ENCODE data around the gene SCAP.

SCAP gene

GRCh38 chr3:47418167-47419082 is 57.3 kb downstream of the SCAP start:
- ATAC-seq (ENCODE audit: insufficient read depth, low read depth) (no peak), DNase-seq (no peak)
- Histone ChIP-seq H3K27ac (ENCODE audit: low read length) (no peak overlapping the region), H4K20me1 (ENCODE audit: insufficient read depth, low read length) (peaks cover 18% of the 10 kb centered on the region), H3K4me2 (ENCODE audit: insufficient read depth, low read length) (no peak overlapping the region), H3K27me3 (ENCODE audit: insufficient read depth, low read length, poor library complexity) (no peaks in the 10 kb centered on the region), H3K9me3 (ENCODE audit: insufficient read depth, low read length, severe bottlenecking) (no peaks in the 10 kb centered on the region), H3K4me1 (ENCODE audit: insufficient read depth, low read length) (peaks cover 12% of the 10 kb centered on the region), H3K79me2 (ENCODE audit: insufficient read depth, low read length) (peaks cover 3% of the 10 kb centered on the region; the same call in 1 of the 2 replicates), H3K9ac (ENCODE audit: low read depth, low read length) (no peak overlapping the region), H2AFZ (ENCODE audit: low read depth, low read length) (no peak overlapping the region), H3K36me3 (ENCODE audit: insufficient read depth, low read length) (peaks cover 83% of the 10 kb centered on the region), H3K4me3 (ENCODE audit: low read depth in 1 of 2, low read length in 2 of 2) (no peak overlapping the region)
- no peak for TF ChIP-seq CTCF (IDR thresholded peaks at IDR 0.05; ENCODE audit: borderline replicate concordance, extremely low read depth, low read length, poor library complexity, severe bottlenecking)
- no peak for TF ChIP-seq EZH2 (IDR thresholded peaks at IDR 0.05; ENCODE audit: borderline replicate concordance, low read depth, low read length, severe bottlenecking)

- H3K9me3 ChIP-seq (ENCODE audit: insufficient read depth, low read length, severe bottlenecking), result no peaks in the 10 kb centered on the region
- H3K4me2 ChIP-seq (ENCODE audit: insufficient read depth, low read length), result no peak overlapping the region
- H3K4me1 ChIP-seq (ENCODE audit: insufficient read depth, low read length), result no peaks in the 10 kb centered on the region
- H3K79me2 ChIP-seq (ENCODE audit: insufficient read depth, low read length), result peaks cover 3% of the 10 kb centered on the region; the same call in 1 of the 2 replicates
- no peak overlapping the region for H2AFZ ChIP-seq (ENCODE audit: low read depth, low read length)
- no peak overlapping the region for H3K9ac ChIP-seq (ENCODE audit: low read depth, low read length)
- peaks cover 91% of the 10 kb centered on the region for H3K36me3 ChIP-seq (ENCODE audit: insufficient read depth, low read length)
- peaks cover 29% of the 10 kb centered on the region for H4K20me1 ChIP-seq (ENCODE audit: insufficient read depth, low read length)
- no peak for TF ChIP-seq EZH2 (IDR thresholded peaks at IDR 0.05; ENCODE audit: borderline replicate concordance, low read depth, low read length, severe bottlenecking)
- TF ChIP-seq CTCF (IDR thresholded peaks at IDR 0.05; ENCODE audit: borderline replicate concordance, extremely low read depth, low read length, poor library complexity, severe bottlenecking), result no peak
- DNase-seq (no peak), ATAC-seq (ENCODE audit: insufficient read depth, low read depth) (no peak)
- H3K27me3 ChIP-seq (ENCODE audit: insufficient read depth, low read length, poor library complexity), result no peaks in the 10 kb centered on the region
- no peak overlapping the region for H3K27ac ChIP-seq (ENCODE audit: low read length)
- H3K4me3 ChIP-seq (ENCODE audit: low read depth in 1 of 2, low read length in 2 of 2), result no peak overlapping the region
Measured at GRCh38 chr3:47416041-47416440, 59.7 kb downstream of the SCAP start.

- Histone ChIP-seq H3K4me3 (ENCODE audit: low read depth in 1 of 2, low read length in 2 of 2) (no peak overlapping the region), H3K36me3 (ENCODE audit: insufficient read depth, low read length) (peaks cover 86% of the 10 kb centered on the region), H3K79me2 (ENCODE audit: insufficient read depth, low read length) (no peaks in the 10 kb centered on the region; the same call in 1 of the 2 replicates), H2AFZ (ENCODE audit: low read depth, low read length) (no peak overlapping the region), H3K27me3 (ENCODE audit: insufficient read depth, low read length, poor library complexity) (no peaks in the 10 kb centered on the region), H3K9ac (ENCODE audit: low read depth, low read length) (no peak overlapping the region), H3K4me2 (ENCODE audit: insufficient read depth, low read length) (no peak overlapping the region), H4K20me1 (ENCODE audit: insufficient read depth, low read length) (peaks cover 24% of the 10 kb centered on the region), H3K4me1 (ENCODE audit: insufficient read depth, low read length) (no peaks in the 10 kb centered on the region), H3K9me3 (ENCODE audit: insufficient read depth, low read length, severe bottlenecking) (no peaks in the 10 kb centered on the region), H3K27ac (ENCODE audit: low read length) (no peak overlapping the region)
- TF ChIP-seq EZH2 (IDR thresholded peaks at IDR 0.05; ENCODE audit: borderline replicate concordance, low read depth, low read length, severe bottlenecking) (no peak), CTCF (IDR thresholded peaks at IDR 0.05; ENCODE audit: borderline replicate concordance, extremely low read depth, low read length, poor library complexity, severe bottlenecking) (no peak)
- no peak for DNase-seq
- no peak for ATAC-seq (ENCODE audit: insufficient read depth, low read depth)
Measured at GRCh38 chr3:47414666-47415587, 60.8 kb downstream of the SCAP start.

Data from DND-41 (cell line).